ENCODE data around the gene CLK4.

Gene CLK4

DNA sequence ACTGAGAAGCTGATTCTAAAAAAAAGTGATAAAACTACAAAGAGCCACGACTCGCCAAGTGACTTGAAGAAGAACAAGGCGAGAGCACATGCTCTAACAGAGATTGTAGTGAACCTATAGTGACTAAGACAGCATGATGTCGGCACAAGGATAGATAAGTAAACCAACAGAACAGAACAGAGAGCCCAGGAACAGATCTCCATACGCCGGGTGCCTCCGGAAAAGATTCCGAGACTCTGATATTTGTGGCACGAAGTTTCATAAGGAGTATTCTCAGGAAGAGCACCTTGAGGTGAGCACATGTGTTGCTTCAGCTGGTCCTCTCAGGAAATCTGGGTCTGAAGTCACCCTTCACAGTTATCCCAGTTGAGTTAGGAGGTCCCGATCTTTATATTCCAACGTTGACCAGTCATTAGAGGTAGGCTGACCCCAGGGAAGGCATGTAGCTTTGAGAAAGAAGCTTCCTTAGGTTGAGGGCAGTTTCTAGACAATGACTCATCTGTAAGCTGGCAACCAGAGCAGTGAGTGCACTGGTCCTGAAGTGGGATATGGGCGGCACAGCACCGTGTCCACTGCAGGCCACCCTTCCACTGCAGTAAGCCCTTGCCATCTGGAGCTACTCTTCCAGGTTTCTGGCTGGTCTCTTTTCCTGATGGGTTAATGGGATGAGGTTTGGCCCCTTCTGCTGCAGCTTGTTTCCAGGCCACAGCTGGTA, 13.6 kb upstream of the CLK4 start:
- no peak for DNase-seq

DNA sequence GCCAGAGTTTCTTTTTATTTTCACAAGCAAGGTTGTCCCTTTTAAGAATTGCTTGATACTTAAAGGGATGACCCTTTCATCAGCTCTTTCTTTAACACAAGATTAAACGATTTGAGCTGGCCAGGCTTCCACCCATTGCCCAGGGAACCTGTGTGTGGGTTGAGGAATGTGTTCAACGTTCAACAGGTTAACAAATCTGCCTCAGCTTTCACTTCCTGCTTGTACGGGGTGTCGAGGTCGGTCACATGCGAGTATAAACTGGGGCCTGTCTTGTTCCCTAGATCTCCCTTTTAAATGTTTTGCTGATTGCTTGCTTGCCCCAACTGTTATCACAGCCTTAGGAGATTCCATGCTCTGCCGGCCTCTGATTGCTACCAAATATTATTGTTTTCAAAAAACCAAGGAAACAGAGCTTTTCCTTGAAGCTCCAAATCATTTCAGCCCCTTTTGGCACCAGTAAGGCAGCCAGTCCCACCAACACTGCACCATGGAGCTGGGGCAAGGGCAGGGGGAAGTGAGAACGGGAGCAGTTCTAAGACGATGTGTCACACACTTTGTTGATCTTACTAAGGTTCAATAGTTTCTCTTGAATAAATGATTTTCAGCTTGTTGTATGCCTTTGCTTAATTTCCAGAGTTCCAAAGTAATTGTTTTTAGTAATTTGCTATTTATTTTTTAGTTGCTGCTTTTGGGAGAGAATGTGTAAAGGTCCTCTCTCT, 10.7 kb upstream of the CLK4 start:
- no peak for DNase-seq

- DNase-seq: no peak
Observed at GRCh38 chr5:178632285-178632684, 5.4 kb upstream of the CLK4 start.

GRCh38 chr5:178630951-178631350, 4.1 kb upstream of the CLK4 start:
- no peak for DNase-seq

GRCh38 chr5:178630475-178630930, 3.7 kb upstream of the CLK4 start:
- DNase-seq: no peak

GRCh38 chr5:178627259-178627598, 379 bp upstream of the CLK4 start:
- DNase-seq: no peak

DNA sequence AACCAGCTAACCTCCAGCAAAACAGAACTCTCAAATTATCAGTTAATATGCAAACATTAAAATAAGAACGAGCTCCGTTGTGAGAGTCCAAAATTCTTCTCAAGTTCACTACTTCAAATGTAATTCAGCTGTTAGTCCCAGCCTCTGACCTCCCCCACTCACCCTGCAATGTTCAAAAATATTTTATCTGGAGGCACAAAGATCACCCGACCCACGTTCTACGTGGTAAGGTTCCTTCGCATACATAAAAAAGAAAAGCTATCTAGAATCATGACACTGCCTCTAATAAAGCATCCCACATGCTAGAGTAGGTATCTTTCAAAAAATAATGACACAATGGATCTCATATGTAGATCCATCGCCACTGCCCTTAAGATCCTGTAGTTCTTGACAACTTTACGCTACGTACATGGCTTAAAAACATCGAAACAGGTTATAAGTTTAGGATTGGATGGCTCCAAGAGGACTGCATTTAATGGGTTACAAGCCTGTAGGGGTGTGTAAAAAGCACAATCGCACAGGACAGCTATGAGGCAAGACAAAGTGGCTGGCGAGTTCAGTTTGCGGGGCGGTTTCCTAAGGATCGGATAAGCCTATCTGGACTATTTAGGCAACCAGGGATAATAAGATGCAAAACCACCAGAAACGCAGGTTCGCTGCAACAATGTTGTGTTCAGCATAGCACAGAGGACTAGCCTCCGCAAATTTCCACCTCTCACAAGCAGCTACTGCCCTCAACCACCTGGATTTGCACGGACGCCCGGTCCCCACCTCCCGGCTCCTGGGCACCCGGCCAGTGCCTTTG, 969 bp downstream of the CLK4 start:
- peak in 2 of 58 donors; percentile 55 to 64 for DNase-seq

DNA sequence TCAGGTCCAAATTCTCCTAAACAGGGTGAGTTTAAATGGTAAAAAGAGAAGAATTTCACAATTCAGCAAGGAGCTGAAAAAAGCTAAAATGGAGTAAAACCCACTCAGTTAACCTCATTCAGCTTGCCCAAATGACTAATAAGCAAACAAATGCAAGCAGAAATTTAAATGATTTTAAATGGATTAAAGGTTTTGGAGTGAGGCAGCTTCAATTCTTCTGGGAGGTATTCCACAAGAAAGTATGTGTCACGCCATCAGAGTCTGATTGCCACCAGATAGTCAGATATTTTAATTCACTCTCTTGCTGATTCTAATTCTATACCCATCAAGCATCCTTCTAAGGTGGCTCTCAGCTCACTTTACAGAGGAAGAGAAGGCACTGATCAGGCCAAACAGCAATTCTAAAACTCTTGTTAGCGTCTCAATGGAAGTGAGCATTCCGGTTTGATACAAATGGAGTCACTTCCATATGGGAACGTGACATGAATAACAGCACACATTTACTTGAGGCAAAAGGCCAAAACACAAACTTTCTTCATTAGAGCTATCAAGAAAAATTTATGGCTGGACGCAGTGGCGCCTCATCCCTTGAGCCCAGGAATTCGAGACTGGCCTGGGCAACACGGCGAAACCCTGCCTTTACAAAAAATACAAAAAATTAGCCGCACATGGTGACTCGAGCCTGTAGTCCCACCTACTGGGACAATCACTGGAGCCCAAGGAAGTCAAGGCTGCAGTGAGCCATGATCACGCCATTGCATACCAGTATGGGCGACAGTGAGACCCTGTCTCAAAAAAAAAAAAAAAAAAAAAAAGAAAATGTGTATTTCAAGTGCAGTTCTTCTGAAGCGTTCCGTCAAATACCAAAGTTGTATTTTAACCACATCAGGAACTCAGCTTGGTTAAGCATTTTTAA, 2.0 kb downstream of the CLK4 start:
- DNase-seq: no peak

GRCh38 chr5:178622679-178623247, 4.1 kb downstream of the CLK4 start:
- DNase-seq: no peak

DNA sequence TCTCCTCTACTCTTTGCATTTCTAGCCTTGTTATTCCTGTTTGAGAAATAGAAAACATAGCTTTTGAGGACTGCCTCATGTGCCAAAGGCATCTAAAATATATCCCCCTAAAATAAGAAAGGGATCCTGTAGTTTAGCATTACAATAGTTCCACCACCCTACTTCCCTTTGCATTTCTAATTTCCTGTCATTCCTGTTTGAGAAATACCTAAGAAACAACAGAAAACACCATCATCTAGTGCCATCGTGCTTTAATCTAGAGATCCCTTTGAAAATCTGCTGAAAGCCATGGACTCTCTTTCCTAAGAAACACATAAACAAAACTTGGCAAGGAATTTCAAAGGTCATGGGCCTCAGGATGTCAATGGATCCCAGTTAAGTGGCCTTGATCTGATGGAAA, 7.5 kb downstream of the CLK4 start:
- DNase-seq: no peak

DNA sequence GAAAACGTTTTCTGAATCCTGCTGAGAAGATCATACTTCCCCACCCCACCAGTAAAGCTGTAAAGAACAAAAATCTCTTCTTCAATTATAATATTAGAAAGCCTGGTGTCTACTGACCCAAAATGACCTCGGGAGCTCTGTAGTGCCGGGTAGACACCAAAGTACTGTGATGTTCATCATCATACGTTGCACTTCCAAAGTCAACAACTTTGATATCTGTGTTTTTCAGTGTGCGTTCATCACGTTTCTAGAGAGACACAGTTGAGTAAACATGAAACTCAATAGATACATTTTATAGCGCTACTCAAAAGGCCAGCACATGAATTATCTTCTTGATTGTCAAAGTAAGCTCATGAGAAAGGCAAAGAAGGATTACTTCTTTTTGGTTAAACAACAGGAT, 14.6 kb downstream of the CLK4 start:
- no peak for DNase-seq

GRCh38 chr5:178606269-178606668, 20.6 kb downstream of the CLK4 start:
- DNase-seq: no peak

DNA sequence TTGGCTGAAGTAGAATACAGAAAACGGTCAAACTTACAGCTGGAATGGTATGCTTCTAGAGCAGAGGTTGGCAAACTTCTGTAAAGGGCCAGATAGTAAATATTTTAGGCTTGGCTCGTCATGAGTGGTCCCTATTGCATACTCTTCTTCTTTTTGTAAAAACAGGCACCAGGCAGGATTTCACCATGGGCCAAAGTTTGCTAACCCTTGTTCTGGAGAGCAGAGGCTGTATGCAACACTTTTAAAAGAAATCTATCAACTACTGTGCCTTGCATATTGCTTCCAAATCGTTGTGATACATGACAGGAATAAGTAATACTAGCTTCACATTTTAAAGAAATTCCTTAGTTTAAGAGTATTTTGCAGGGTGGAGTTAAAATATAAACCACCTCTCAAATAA, 21.1 kb downstream of the CLK4 start:
- DNase-seq: no peak

DNA sequence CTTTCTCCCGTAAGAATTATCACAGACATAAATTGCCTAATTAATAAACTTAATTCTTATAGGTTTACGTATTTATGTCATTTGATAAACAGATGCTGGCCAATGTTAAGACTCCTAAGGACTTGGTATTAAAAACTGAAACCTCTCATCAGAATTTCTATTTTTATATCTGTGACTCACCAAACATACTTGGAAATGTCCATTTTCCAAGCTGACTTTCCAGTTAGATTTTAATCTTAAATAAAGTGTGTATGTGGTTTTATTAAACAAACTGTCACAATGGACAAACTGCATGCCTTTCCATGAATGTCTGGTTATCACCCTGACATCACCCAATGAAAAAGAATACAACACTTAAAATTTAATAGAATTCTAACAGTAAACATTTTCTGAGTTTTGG, 24.1 kb downstream of the CLK4 start:
- DNase-seq: no peak

DNA sequence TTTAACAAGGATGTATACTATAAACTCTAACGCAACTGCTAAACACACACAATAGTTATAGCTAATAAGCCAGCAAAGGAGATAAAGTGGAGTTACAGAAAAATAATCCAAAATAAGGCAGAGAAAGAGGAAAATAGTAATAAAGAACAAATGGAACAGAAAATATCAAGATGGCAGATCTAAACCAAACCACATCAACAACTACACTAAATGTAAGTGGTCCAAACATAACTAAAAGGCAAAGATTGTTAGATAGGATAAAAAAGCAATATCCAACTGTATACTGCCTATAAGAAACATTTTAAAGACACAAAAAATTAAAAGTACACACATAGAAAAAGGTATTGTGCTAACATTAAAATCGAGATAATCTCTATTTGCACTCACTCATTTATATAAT, 31.1 kb downstream of the CLK4 start:
- no peak for DNase-seq

- no peak for DNase-seq
Observed at GRCh38 chr5:178595150-178595549, 31.7 kb downstream of the CLK4 start.

- peak in 1 of 58 donors; percentile 14 for DNase-seq
Observed at GRCh38 chr5:178590924-178591423, 35.9 kb downstream of the CLK4 start.

- DNase-seq: peak in 27 of 58 donors; percentile 6 to 65 (median 27)
Observed at GRCh38 chr5:178590141-178590923, 36.5 kb downstream of the CLK4 start, which contains the start of gene COL23A1. COL23A1 (minus strand) TSS chr5:178590393.
